NCI-H345 treated with DMSO at 0.1 percent for 48 hours (cell line): ENCODE data around the gene ST3GAL3.

Source experiments
- DNase-seq: peaks from one replicate; lab custom pipeline; 2025; ENCODE audit not compliant: unreplicated experiment; lab: John Stamatoyannopoulos, UW

Gene ST3GAL3

GRCh38 chr1:43847290-43847689 is 140.0 kb downstream of the ST3GAL3 start:
- no peak for DNase-seq

GRCh38 chr1:43847882-43848281 is 140.5 kb downstream of the ST3GAL3 start:
- DNase-seq: no peak

GRCh38 chr1:43849670-43850069 is 142.3 kb downstream of the ST3GAL3 start:
- no peak for DNase-seq

- DNase-seq: no peak
Observed at GRCh38 chr1:43850591-43851233, 143.4 kb downstream of the ST3GAL3 start.

- DNase-seq: no peak
Observed at GRCh38 chr1:43851561-43852338, 144.4 kb downstream of the ST3GAL3 start.

GRCh38 chr1:43853161-43853921 is 146.0 kb downstream of the ST3GAL3 start:
- DNase-seq: no peak

GRCh38 chr1:43854473-43854872 is 147.1 kb downstream of the ST3GAL3 start:
- DNase-seq: no peak

GRCh38 chr1:43856188-43856587 is 148.9 kb downstream of the ST3GAL3 start:
- DNase-seq: no peak

- no peak for DNase-seq
Observed at GRCh38 chr1:43857163-43857562, 149.8 kb downstream of the ST3GAL3 start.

- DNase-seq: no peak
Observed at GRCh38 chr1:43858324-43858723, 151.0 kb downstream of the ST3GAL3 start.

GRCh38 chr1:43861337-43861736 is 154.0 kb downstream of the ST3GAL3 start:
- no peak for DNase-seq

- DNase-seq: no peak
Observed at GRCh38 chr1:43861988-43862735, 154.8 kb downstream of the ST3GAL3 start.

GRCh38 chr1:43864111-43865045 is 157.0 kb downstream of the ST3GAL3 start:
- DNase-seq: no peak

- no peak for DNase-seq
Observed at GRCh38 chr1:43866201-43866600, 158.9 kb downstream of the ST3GAL3 start.

- no peak for DNase-seq
Observed at GRCh38 chr1:43867976-43868740, 160.8 kb downstream of the ST3GAL3 start.

- DNase-seq: no peak
Observed at GRCh38 chr1:43868741-43869067, 161.4 kb downstream of the ST3GAL3 start.

- no peak for DNase-seq
Observed at GRCh38 chr1:43870306-43870705, 163.0 kb downstream of the ST3GAL3 start.

- no peak for DNase-seq
Observed at GRCh38 chr1:43871181-43871910, 164.0 kb downstream of the ST3GAL3 start.

GRCh38 chr1:43872280-43872679 is 164.9 kb downstream of the ST3GAL3 start:
- DNase-seq: no peak
